PFSK-1 (cell line): Measurements from ENCODE around the gene ABCA8.

Experiments
- FOXP2 ChIP-seq: optimal IDR thresholded peaks from 2 replicates; pipeline ENCODE3; 2011; ENCODE audit warnings: borderline replicate concordance, control low read depth, inconsistent platforms; ENCODE audit not compliant: insufficient read depth; ENCODE audit errors: extremely low read length, extremely low read depth
- POLR2AphosphoS5 ChIP-seq: IDR thresholded peaks from 2 replicates; pipeline ENCODE4 v1.6.1; 2012; ENCODE audit warnings: low read depth, mild to moderate bottlenecking, control low read depth, low read length, moderate library complexity
- SIN3A ChIP-seq: IDR thresholded peaks from 2 replicates; pipeline ENCODE4 v1.6.1; 2012; ENCODE audit warnings: mild to moderate bottlenecking, low read length, moderate library complexity, borderline replicate concordance; ENCODE audit not compliant: insufficient read depth
- TAF1 ChIP-seq: IDR thresholded peaks from 2 replicates; pipeline ENCODE4 v1.6.1; 2012; ENCODE audit warnings: low read length, control low read depth, borderline replicate concordance; ENCODE audit not compliant: insufficient read depth
- TF ChIP-seq, protein P1 (sequence below), 2 experiments: IDR thresholded peaks; 2 replicates each; pipeline versions ENCODE4 v1.6.1 to v1.8.0; 2011 to 2012; ENCODE audit warnings: low read depth in 2 of 2, low read length in 2 of 2, control low read depth in 1 of 2, inconsistent platforms in 1 of 2, mild to moderate bottlenecking in 1 of 2, moderate library complexity in 1 of 2; ENCODE audit not compliant: insufficient read depth in 1 of 2

The ABCA8 gene

DNA sequence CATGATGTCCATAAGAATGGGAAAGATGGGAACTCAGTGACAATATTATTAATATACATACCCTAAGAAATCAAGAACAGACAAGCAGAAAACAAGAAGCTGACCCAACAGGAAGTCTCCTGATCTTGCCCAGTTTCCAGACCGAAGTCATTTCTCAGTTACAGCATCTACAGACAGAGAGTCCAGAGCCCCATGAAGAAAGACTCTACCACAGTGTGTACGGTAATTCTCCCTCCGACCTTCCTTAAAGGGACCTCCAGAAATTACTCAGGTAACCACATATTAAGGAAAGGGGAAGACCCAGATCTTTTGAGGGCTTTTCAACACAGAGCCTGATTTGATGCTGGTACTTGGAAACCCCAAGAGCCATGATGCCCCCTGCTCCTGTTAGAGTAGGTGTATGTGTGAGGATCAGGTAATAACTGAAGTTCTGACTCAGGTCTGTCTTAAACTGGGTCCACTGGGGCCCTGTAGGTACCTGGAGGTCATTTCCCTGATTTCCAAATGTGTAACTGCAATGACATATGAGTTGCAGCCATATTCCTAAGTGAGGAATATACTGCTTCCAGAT, 132.4 kb downstream of the ABCA8 start:
- TF ChIP-seq, protein P1, sequence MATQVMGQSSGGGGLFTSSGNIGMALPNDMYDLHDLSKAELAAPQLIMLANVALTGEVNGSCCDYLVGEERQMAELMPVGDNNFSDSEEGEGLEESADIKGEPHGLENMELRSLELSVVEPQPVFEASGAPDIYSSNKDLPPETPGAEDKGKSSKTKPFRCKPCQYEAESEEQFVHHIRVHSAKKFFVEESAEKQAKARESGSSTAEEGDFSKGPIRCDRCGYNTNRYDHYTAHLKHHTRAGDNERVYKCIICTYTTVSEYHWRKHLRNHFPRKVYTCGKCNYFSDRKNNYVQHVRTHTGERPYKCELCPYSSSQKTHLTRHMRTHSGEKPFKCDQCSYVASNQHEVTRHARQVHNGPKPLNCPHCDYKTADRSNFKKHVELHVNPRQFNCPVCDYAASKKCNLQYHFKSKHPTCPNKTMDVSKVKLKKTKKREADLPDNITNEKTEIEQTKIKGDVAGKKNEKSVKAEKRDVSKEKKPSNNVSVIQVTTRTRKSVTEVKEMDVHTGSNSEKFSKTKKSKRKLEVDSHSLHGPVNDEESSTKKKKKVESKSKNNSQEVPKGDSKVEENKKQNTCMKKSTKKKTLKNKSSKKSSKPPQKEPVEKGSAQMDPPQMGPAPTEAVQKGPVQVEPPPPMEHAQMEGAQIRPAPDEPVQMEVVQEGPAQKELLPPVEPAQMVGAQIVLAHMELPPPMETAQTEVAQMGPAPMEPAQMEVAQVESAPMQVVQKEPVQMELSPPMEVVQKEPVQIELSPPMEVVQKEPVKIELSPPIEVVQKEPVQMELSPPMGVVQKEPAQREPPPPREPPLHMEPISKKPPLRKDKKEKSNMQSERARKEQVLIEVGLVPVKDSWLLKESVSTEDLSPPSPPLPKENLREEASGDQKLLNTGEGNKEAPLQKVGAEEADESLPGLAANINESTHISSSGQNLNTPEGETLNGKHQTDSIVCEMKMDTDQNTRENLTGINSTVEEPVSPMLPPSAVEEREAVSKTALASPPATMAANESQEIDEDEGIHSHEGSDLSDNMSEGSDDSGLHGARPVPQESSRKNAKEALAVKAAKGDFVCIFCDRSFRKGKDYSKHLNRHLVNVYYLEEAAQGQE (IDR thresholded peaks at IDR 0.05; ENCODE audit: insufficient read depth in 1 of 2, low read depth in 2 of 2, low read length in 2 of 2) = no peak
- TF ChIP-seq SIN3A (no peak), POLR2AphosphoS5 (no peak), FOXP2 (no peak), TAF1 (no peak)

DNA sequence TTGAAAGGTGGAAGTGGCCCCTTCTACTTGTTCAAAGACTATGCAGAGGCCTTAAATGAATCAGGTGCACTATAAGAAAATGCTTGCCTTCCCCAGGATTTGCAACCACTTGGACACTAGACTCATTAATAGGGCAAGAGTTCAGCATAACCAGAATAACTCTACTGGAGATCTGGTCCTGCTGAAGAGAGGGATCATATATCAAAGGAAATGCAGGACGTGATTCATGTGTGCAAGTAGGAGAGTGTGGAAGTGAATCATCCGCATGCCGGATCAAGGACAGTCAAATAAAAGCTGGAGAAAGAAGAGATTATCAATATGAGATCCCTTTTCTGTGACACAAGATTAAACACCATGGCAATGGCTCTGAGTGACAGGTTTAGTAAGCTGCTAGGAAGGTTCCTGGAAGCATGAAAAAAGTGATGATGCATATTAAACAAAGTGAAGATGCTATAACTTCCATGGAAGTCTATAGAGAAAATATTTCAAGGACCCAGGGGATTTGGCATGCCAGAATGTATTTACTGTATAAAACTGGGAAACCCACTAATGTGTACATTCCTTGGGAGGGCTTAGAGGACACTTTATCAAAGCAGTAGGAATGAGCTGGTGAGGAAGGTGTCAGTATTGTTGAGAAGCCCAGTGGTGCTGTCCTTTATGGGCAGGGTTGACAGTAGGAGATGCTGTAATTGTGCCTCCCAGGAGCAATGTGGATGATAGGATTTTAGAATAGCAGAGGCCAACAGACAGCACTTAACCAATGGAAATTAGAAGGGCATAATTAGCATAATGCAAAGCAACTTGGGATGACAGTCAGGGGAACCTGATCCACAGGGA, 133.1 kb downstream of the ABCA8 start:
- no peak for TF ChIP-seq TAF1
- TF ChIP-seq, protein P1 (IDR thresholded peaks at IDR 0.05; ENCODE audit: insufficient read depth in 1 of 2, low read depth in 2 of 2, low read length in 2 of 2) = no peak; a peak in 1 of 4 replicates
- TF ChIP-seq POLR2AphosphoS5 = no peak
- TF ChIP-seq SIN3A = no peak
- TF ChIP-seq FOXP2 = no peak

DNA sequence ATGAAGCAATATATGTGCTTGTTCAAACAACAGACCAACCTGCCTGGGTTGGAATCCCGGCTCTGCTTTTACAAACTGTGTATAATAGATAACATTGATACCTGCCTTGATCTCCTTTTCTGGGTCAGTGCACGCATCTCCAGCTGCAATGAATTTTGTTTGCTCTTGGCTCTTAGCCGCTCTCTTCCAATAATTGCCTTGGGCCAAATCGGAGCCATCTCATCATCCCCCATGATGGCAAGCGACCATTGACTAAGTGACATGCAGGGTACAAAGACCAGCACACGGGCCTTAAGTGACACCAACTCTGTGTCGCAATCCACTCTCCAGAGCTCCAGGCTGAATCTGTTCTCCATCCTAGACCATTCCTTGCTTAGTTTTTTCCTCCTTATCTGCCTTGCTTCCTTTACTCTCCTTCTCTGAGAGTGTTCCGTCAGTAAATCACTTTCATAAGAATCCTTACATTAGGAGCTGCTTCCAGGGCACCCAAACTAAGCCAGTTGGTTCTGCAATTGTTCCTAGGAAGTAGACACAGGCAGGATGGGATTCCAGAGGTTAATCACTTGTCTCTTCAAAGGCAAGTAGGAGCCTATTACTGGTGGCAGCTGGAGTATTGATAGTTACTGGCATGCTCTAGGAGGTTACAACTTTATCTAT, 134.2 kb downstream of the ABCA8 start:
- TF ChIP-seq, protein P1 (IDR thresholded peaks at IDR 0.05; ENCODE audit: insufficient read depth in 1 of 2, low read depth in 2 of 2, low read length in 2 of 2) = no peak
- TF ChIP-seq SIN3A (no peak), FOXP2 (no peak), POLR2AphosphoS5 (no peak), TAF1 (no peak)

DNA sequence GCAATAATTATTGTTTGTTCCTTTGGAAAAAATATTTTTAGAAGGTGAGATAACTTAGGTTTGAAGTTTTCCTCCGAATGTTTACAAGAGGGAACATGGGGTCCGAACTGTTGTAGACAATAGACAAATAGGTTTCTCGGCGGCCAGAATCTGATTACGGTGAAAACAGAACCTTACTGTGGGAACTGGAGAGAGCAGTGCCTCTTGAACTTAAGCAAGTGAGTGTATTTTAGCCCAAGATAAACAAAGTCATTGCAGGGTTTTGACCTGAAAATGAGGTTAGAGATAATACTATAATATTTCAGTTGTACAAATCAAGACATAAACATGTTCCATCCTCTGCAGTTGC, 134.7 kb downstream of the ABCA8 start:
- TF ChIP-seq FOXP2 (no peak), POLR2AphosphoS5 (no peak), SIN3A (no peak), TAF1 (no peak)
- TF ChIP-seq, protein P1 (IDR thresholded peaks at IDR 0.05; ENCODE audit: insufficient read depth in 1 of 2, low read depth in 2 of 2, low read length in 2 of 2) = no peak
